ENCODE data around the gene ADAMTS12. TPM values are rescaled to one million over a fixed set of nuclear protein-coding genes. Genes with fewer than 3 reads are reported as not detected.

ADAMTS12 gene
- total RNA-seq, 2 experiments from 2014 or later, result not detected

DNA sequence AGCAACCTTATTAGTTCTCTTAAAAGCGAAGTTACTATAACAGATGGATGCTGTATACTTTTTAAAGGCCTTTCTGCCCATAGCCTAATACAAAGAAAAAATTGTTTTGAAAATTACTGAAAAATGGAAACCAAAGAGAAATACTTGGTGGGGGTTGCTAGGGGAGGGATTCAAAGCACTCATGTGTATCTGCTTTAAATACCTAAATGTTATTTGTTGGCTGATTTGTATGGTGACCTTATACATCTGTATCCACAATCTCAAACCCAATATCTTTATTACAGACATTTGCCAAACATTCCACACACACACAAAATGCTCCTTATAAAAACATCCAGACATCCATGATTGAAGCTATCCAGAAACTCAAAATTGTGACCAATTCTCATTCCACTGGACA, 172.0 kb downstream of the ADAMTS12 start:
- CTCF ChIA-PET, result no interaction called here
- POLR2A ChIA-PET, result no interaction called here
- no peaks in the 10 kb centered on the region for H3K9me3 Mint-ChIP-seq (ENCODE audit: insufficient read depth)
- H3K27ac Mint-ChIP-seq, result no peak overlapping the region
- ATAC-seq (no peak), DNase-seq (no peak)
- H3K36me3 Mint-ChIP-seq (ENCODE audit: low read depth), result no peaks in the 10 kb centered on the region
- no peak overlapping the region for H3K4me3 Mint-ChIP-seq
- peaks cover 3% of the 10 kb centered on the region for H3K27me3 Mint-ChIP-seq (ENCODE audit: low read depth)
- no peaks in the 10 kb centered on the region for H3K4me1 Mint-ChIP-seq (ENCODE audit: low read depth)

DNA sequence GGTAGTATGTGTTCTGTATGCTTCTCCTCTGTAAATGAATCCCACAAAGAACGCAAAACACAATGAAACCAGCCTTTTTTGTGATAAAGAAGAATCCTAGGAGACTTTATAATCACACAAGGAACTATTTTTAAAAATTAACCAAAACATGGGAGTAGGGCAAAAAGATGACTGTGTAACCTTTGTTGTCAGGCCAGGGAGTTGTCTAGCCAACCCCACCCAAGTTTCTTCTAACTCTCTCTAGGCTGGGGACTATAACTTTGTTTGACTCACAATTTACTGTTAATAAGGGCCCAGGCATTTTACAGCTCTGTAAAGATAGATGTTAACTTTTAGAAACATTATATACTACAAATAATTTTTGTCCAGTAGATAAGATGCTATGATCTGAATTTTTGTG, 176.1 kb downstream of the ADAMTS12 start:
- no peaks in the 10 kb centered on the region for H3K4me1 Mint-ChIP-seq (ENCODE audit: low read depth)
- H3K9me3 Mint-ChIP-seq (ENCODE audit: insufficient read depth), result no peaks in the 10 kb centered on the region
- no peak for DNase-seq
- no peak for ATAC-seq
- POLR2A ChIA-PET, result no interaction called here
- H3K36me3 Mint-ChIP-seq (ENCODE audit: low read depth), result no peaks in the 10 kb centered on the region
- CTCF ChIA-PET, result no interaction called here
- H3K27me3 Mint-ChIP-seq (ENCODE audit: low read depth), result peaks cover 3% of the 10 kb centered on the region
- H3K4me3 Mint-ChIP-seq, result no peak overlapping the region
- no peak overlapping the region for H3K27ac Mint-ChIP-seq

DNA sequence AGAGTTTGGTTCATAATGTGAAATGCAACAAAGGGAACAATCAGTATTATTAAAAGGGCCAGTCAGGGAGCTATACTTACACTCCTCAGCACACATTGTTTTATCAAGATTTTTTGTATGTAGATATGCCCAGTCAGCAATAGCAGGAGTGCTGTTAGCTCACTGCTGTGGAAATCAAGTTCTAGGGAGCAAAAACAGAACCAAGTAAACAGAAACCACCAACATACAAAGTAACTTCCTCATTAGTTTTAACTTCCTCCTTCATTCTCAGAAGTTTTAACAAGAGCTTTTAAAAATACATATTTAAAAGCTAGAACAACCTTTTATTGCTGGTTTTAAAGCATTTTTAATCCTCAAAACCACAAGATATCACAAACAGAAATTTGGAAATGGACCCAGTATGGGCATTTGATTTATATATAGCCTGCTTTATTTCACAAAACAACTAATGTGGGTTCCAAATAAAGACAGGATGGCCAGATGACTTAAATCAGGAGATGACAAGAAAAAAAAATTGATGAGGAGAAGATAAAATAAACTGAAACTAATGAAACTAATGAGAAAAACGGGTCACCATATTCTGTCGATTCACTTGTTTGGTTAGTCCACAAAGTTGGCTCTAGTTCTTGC, 178.5 kb downstream of the ADAMTS12 start:
- ChIA-PET POLR2A (no interaction called here), CTCF (no interaction called here)
- Mint-ChIP-seq H3K36me3 (ENCODE audit: low read depth) (no peaks in the 10 kb centered on the region), H3K27ac (no peak overlapping the region), H3K4me1 (ENCODE audit: low read depth) (no peaks in the 10 kb centered on the region), H3K9me3 (ENCODE audit: insufficient read depth) (no peaks in the 10 kb centered on the region), H3K27me3 (ENCODE audit: low read depth) (no peaks in the 10 kb centered on the region), H3K4me3 (no peak overlapping the region)
- ATAC-seq (no peak), DNase-seq (no peak)

DNA sequence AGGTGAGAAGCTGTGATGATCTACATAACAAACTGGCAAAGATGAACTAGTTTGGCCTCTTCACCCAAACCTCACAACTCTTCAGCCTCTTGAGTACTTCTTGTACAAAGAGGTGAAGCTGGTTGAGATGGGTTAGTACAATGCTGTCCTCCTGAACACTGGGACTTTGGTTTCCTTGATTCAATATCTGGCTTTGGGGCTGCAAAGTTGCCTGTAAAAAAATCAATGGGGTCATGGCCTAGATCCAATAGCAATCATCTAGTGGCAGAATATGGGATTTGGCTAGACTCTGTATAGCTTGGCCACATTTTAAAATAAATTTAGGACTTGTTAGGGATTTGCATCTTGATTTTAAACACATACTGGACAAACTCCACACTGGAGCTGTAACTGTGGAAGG, 179.1 kb downstream of the ADAMTS12 start:
- H3K27ac Mint-ChIP-seq, result no peak overlapping the region
- no peak overlapping the region for H3K4me3 Mint-ChIP-seq
- no peaks in the 10 kb centered on the region for H3K4me1 Mint-ChIP-seq (ENCODE audit: low read depth)
- H3K9me3 Mint-ChIP-seq (ENCODE audit: insufficient read depth), result no peaks in the 10 kb centered on the region
- CTCF ChIA-PET, result no interaction called here
- DNase-seq, result no peak
- POLR2A ChIA-PET, result no interaction called here
- no peak for ATAC-seq
- H3K36me3 Mint-ChIP-seq (ENCODE audit: low read depth), result no peaks in the 10 kb centered on the region
- no peaks in the 10 kb centered on the region for H3K27me3 Mint-ChIP-seq (ENCODE audit: low read depth)

DNA sequence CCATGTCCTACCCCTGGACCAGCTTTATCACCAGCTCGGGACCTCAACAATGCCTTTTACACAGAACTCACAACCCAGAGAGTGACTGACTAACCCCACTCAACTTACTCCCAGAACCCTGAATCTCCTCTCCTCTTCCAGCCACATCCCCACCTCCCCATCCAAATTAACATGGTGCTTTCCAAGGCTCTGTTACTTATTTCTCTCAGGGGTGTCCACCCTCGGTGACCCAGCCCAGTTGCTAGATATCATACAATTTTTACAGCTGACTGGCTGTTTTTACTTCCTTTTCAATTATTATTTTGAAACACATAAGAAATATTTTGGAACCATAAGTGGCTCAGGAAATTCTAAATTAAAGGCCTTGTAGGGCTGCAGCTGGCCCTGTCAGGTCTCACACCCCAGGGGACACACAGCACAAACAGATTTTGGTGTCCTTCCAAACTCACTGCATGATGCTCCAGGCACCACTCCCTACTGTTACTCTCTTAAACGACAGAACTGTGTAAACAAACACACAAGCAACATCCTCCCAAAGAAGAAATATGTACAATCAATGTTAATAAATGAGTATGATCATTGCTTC, 180.6 kb downstream of the ADAMTS12 start:
- no peaks in the 10 kb centered on the region for H3K36me3 Mint-ChIP-seq (ENCODE audit: low read depth)
- no peaks in the 10 kb centered on the region for H3K9me3 Mint-ChIP-seq (ENCODE audit: insufficient read depth)
- no peak overlapping the region for H3K4me3 Mint-ChIP-seq
- DNase-seq (no peak), ATAC-seq (no peak)
- CTCF ChIA-PET, result no interaction called here
- H3K4me1 Mint-ChIP-seq (ENCODE audit: low read depth), result no peaks in the 10 kb centered on the region
- no peaks in the 10 kb centered on the region for H3K27me3 Mint-ChIP-seq (ENCODE audit: low read depth)
- no peak overlapping the region for H3K27ac Mint-ChIP-seq
- POLR2A ChIA-PET, result interaction anchor here (0.7 kb wide), 1 partner anchor 41 kb away, joined by 3 read pairs; no protein-coding TSS in a partner anchor

DNA sequence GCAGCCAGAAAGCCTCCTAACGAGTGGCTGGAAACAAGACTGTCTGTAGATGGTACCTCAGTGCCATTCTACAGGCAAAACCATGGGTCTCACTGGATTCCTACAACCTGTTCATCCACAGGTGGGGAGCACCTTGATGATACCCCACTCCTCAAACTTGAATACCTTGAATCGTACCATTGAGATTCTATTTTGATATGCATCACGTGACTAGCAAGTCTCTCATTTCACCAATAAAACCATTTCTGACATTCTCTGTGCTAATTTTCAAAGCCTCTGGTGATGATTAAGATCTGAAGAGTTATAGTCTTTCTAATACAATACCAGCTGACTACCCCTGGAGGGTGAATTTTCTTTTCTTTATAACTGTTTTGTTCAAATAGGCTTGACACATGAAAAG, 188.9 kb downstream of the ADAMTS12 start:
- ATAC-seq (no peak), DNase-seq (no peak)
- ChIA-PET POLR2A (no interaction called here), CTCF (no interaction called here)
- no peaks in the 10 kb centered on the region for H3K9me3 Mint-ChIP-seq (ENCODE audit: insufficient read depth)
- H3K4me1 Mint-ChIP-seq (ENCODE audit: low read depth), result no peaks in the 10 kb centered on the region
- no peak overlapping the region for H3K27ac Mint-ChIP-seq
- H3K4me3 Mint-ChIP-seq, result no peak overlapping the region
- H3K36me3 Mint-ChIP-seq (ENCODE audit: low read depth), result no peaks in the 10 kb centered on the region
- no peaks in the 10 kb centered on the region for H3K27me3 Mint-ChIP-seq (ENCODE audit: low read depth)

DNA sequence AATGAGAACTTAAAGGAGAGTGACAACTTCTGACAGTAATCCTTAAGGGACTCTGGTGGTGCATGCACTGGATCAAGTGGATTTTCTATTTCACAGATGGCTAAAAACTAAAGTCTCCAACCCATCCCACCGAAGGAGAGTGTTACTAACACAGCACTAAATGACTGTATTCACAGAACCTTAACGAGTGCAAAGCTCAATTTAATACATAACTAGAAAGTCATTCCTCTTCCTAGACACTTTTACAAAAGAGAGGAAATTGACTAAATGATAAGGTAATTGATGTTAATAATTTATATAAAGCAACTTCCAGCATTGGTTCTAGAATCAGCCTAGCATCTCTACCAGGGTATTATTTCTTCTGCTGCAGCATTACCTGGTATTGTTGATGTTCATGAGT, 189.8 kb downstream of the ADAMTS12 start:
- no peaks in the 10 kb centered on the region for H3K9me3 Mint-ChIP-seq (ENCODE audit: insufficient read depth)
- no peak overlapping the region for H3K4me3 Mint-ChIP-seq
- no peak overlapping the region for H3K27ac Mint-ChIP-seq
- no peaks in the 10 kb centered on the region for H3K4me1 Mint-ChIP-seq (ENCODE audit: low read depth)
- ATAC-seq, result no peak
- POLR2A ChIA-PET, result no interaction called here
- CTCF ChIA-PET, result interaction anchor here (1.0 kb wide), 1 partner anchor 233 kb away, joined by 3 read pairs; no protein-coding TSS in a partner anchor
- no peaks in the 10 kb centered on the region for H3K27me3 Mint-ChIP-seq (ENCODE audit: low read depth)
- no peak for DNase-seq
- H3K36me3 Mint-ChIP-seq (ENCODE audit: low read depth), result no peaks in the 10 kb centered on the region

DNA sequence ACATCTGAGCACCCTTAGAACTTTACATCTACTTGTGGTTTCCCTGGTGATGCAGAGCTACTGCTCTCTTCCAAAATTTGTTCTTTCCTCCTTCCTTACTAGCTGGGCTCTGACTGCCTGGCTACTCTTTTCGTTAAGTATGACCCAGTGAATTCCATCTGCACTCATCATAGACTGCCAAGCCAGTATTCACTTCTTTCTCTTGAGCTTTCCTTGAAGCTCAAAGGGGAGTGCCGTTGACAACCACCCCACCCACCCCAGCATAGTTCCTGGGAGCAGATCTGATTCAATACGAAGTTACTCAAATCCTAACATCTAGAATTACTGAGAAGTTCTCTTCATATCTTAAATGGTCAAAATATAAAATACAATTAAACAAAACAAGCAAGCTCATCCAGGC, 190.5 kb downstream of the ADAMTS12 start:
- Mint-ChIP-seq H3K27ac (no peak overlapping the region), H3K36me3 (ENCODE audit: low read depth) (no peaks in the 10 kb centered on the region), H3K4me3 (no peak overlapping the region), H3K4me1 (ENCODE audit: low read depth) (no peaks in the 10 kb centered on the region), H3K9me3 (ENCODE audit: insufficient read depth) (no peaks in the 10 kb centered on the region), H3K27me3 (ENCODE audit: low read depth) (no peaks in the 10 kb centered on the region)
- ATAC-seq, result no peak
- POLR2A ChIA-PET, result no interaction called here
- CTCF ChIA-PET, result no interaction called here
- no peak for DNase-seq

DNA sequence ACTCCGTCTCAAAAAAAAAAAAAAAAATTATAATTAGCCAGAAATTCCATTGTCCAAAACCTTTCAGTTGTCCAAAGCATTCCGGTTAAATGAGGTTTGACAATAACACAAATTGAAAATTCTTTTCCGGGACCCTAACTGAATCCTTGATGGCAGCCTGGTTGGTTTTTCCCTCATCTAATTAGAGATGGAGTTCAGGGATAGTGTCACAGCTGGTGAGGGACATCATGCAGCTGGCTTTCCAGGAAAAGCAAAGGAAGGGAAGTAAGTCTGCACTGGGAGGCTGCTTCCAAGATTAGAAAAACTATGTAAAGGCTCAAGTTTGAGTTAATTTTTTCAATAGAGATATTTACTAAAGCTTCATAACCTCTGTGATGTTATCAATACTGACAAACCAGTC, 195.4 kb downstream of the ADAMTS12 start:
- H3K4me3 Mint-ChIP-seq, result no peak overlapping the region
- H3K27ac Mint-ChIP-seq, result no peak overlapping the region
- POLR2A ChIA-PET, result no interaction called here
- no peaks in the 10 kb centered on the region for H3K9me3 Mint-ChIP-seq (ENCODE audit: insufficient read depth)
- ATAC-seq, result no peak
- H3K36me3 Mint-ChIP-seq (ENCODE audit: low read depth), result no peaks in the 10 kb centered on the region
- no peaks in the 10 kb centered on the region for H3K4me1 Mint-ChIP-seq (ENCODE audit: low read depth)
- DNase-seq, result no peak
- CTCF ChIA-PET, result no interaction called here
- H3K27me3 Mint-ChIP-seq (ENCODE audit: low read depth), result no peaks in the 10 kb centered on the region

DNA sequence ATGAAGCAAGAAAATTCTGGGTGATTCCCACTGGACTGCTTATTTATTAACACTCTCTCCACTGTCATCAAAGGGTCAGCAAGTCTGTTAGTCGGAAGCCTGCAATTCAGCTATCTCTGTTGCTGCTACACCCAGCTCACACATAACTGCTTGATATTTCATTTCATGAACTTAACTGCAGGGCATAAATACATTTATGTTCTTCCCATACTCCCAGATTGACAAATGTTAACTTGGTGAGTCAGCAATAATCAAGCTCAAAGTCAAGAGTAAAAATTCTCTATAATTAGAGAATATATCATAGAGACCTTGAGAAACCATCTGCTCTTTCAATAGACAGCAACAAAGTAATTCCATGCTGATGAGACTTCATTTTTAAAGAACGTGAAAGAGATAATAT, 198.8 kb downstream of the ADAMTS12 start:
- DNase-seq, result no peak
- H3K4me1 Mint-ChIP-seq (ENCODE audit: low read depth), result no peaks in the 10 kb centered on the region
- no peaks in the 10 kb centered on the region for H3K9me3 Mint-ChIP-seq (ENCODE audit: insufficient read depth)
- POLR2A ChIA-PET, result no interaction called here
- ATAC-seq, result no peak
- H3K36me3 Mint-ChIP-seq (ENCODE audit: low read depth), result no peaks in the 10 kb centered on the region
- H3K27me3 Mint-ChIP-seq (ENCODE audit: low read depth), result no peaks in the 10 kb centered on the region
- CTCF ChIA-PET, result no interaction called here
- H3K27ac Mint-ChIP-seq, result no peak overlapping the region
- no peak overlapping the region for H3K4me3 Mint-ChIP-seq

DNA sequence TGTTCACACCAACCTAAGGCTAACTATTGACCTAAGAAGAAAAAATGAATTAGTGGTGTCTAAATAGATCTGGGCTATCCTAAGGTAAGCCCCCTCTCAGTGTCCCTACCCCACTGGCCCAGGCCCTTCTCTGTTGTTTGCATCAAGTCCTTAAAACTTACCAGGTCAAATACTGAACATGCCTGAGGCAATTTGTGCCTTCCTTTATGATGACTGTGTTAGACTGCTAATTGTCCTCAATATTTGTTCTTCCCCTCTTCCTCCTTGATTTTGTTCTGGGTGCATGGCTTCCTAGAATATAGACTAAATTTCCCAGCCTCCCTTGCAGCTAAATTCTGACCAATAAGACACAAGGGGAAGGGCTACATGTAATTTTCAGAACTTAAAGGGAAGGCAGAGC, 199.9 kb downstream of the ADAMTS12 start:
- no peaks in the 10 kb centered on the region for H3K36me3 Mint-ChIP-seq (ENCODE audit: low read depth)
- no peak for ATAC-seq
- H3K4me3 Mint-ChIP-seq, result no peak overlapping the region
- H3K27ac Mint-ChIP-seq, result no peak overlapping the region
- no peaks in the 10 kb centered on the region for H3K9me3 Mint-ChIP-seq (ENCODE audit: insufficient read depth)
- no peaks in the 10 kb centered on the region for H3K4me1 Mint-ChIP-seq (ENCODE audit: low read depth)
- no peaks in the 10 kb centered on the region for H3K27me3 Mint-ChIP-seq (ENCODE audit: low read depth)
- CTCF ChIA-PET, result no interaction called here
- DNase-seq, result no peak
- POLR2A ChIA-PET, result no interaction called here

DNA sequence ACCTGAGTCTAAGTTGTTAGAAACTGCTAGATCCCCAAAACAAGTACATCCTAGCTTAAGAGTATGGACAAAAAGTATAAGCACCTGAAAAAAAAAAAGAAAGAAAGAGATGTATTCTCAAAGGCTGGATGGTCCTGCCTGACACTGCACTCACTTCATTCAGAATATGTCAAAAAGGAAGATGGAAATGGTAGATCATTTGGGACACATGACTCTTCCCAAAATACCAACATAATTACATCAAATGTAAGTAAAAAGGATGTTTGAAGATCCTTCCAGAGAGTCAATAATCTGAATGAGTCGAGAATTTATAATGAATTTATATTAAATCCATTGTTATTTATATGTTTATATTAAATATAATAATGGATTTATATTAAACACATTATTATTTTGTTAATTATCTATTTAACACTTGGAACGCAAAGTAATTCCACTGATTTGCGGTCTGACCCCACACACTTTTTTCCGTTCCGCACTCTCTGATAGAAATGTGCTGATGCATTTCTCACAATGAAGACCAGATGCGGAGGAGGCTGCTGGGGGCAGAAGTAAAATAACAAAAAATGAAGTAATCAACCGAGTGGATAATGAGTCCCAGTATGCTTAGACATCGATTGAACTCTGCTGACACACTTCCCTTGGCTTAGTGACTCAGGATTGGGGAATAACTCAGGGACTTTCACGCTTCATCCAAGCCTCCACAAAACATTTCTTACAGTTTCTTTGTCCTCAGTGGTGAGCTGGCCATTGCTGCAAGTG, 201.2 kb downstream of the ADAMTS12 start:
- no peaks in the 10 kb centered on the region for H3K4me1 Mint-ChIP-seq (ENCODE audit: low read depth)
- no peaks in the 10 kb centered on the region for H3K9me3 Mint-ChIP-seq (ENCODE audit: insufficient read depth)
- ChIA-PET CTCF (no interaction called here), POLR2A (no interaction called here)
- no peak for DNase-seq
- no peak for ATAC-seq
- no peak overlapping the region for H3K27ac Mint-ChIP-seq
- no peaks in the 10 kb centered on the region for H3K27me3 Mint-ChIP-seq (ENCODE audit: low read depth)
- H3K36me3 Mint-ChIP-seq (ENCODE audit: low read depth), result no peaks in the 10 kb centered on the region
- no peak overlapping the region for H3K4me3 Mint-ChIP-seq
